ENCODE data around the gene HES6.

HES6 gene

GRCh38 chr2:238252766-238253630 lies 13.2 kb upstream of the HES6 start:
- Histone ChIP-seq H3K9ac (ENCODE audit: low read length) (no peak overlapping the region), H3K4me2 (ENCODE audit: low read depth, low read length, poor library complexity, severe bottlenecking) (no peak overlapping the region), H3K9me3 (ENCODE audit: insufficient read depth, low read length) (no peaks in the 10 kb centered on the region), H3K36me3 (ENCODE audit: low read length) (peaks cover 14% of the 10 kb centered on the region; the same call in 1 of the 2 replicates), H3K9me2 (replicated peaks; ENCODE audit: insufficient read depth, low read length) (no peaks in the 10 kb centered on the region), H3F3A (ENCODE audit: insufficient read depth) (no peaks in the 10 kb centered on the region), H3K27ac (ENCODE audit: low read depth, low read length) (no peak overlapping the region), H3K4me3 (ENCODE audit: insufficient read depth, low read length, poor library complexity, severe bottlenecking) (no peak overlapping the region), H2AFZ (ENCODE audit: low read depth, low read length, severe bottlenecking) (no peak overlapping the region), H3K79me2 (ENCODE audit: insufficient read depth, low read length) (no peaks in the 10 kb centered on the region), H3K27me3 (ENCODE audit: low read length) (no peaks in the 10 kb centered on the region), H4K20me1 (ENCODE audit: low read depth, low read length) (no peaks in the 10 kb centered on the region)
- no peak for TF ChIP-seq EZH2phosphoT487 (conservative IDR thresholded peaks at IDR 0.05; ENCODE audit: low read length)
- TF ChIP-seq CTCF (IDR thresholded peaks at IDR 0.05; ENCODE audit: insufficient read depth, low read length, poor library complexity, severe bottlenecking), result no peak

- Histone ChIP-seq H3K9me3 (ENCODE audit: insufficient read depth, low read length) (no peaks in the 10 kb centered on the region), H3K27me3 (ENCODE audit: low read length) (no peaks in the 10 kb centered on the region), H3K4me2 (ENCODE audit: low read depth, low read length, poor library complexity, severe bottlenecking) (no peak overlapping the region), H2AFZ (ENCODE audit: low read depth, low read length, severe bottlenecking) (no peak overlapping the region), H4K20me1 (ENCODE audit: low read depth, low read length) (no peaks in the 10 kb centered on the region), H3K4me3 (ENCODE audit: insufficient read depth, low read length, poor library complexity, severe bottlenecking) (no peak overlapping the region), H3K79me2 (ENCODE audit: insufficient read depth, low read length) (no peaks in the 10 kb centered on the region), H3K36me3 (ENCODE audit: low read length) (peaks cover 14% of the 10 kb centered on the region; the same call in 1 of the 2 replicates), H3F3A (ENCODE audit: insufficient read depth) (no peaks in the 10 kb centered on the region), H3K27ac (ENCODE audit: low read depth, low read length) (no peak overlapping the region), H3K9ac (ENCODE audit: low read length) (no peak overlapping the region), H3K9me2 (replicated peaks; ENCODE audit: insufficient read depth, low read length) (no peaks in the 10 kb centered on the region)
- TF ChIP-seq EZH2phosphoT487 (conservative IDR thresholded peaks at IDR 0.05; ENCODE audit: low read length) (no peak), CTCF (IDR thresholded peaks at IDR 0.05; ENCODE audit: insufficient read depth, low read length, poor library complexity, severe bottlenecking) (no peak)
Measured at GRCh38 chr2:238251986-238252385, 12.1 kb upstream of the HES6 start.

- no peaks in the 10 kb centered on the region for H4K20me1 ChIP-seq (ENCODE audit: low read depth, low read length)
- H2AFZ ChIP-seq (ENCODE audit: low read depth, low read length, severe bottlenecking), result no peak overlapping the region
- H3K27ac ChIP-seq (ENCODE audit: low read depth, low read length), result no peak overlapping the region
- no peaks in the 10 kb centered on the region for H3K9me2 ChIP-seq (replicated peaks; ENCODE audit: insufficient read depth, low read length)
- no peak overlapping the region for H3K4me2 ChIP-seq (ENCODE audit: low read depth, low read length, poor library complexity, severe bottlenecking)
- H3K4me3 ChIP-seq (ENCODE audit: insufficient read depth, low read length, poor library complexity, severe bottlenecking), result no peak overlapping the region
- no peaks in the 10 kb centered on the region for H3K27me3 ChIP-seq (ENCODE audit: low read length)
- no peak overlapping the region for H3K9ac ChIP-seq (ENCODE audit: low read length)
- H3F3A ChIP-seq (ENCODE audit: insufficient read depth), result no peaks in the 10 kb centered on the region
- peaks cover 13% of the 10 kb centered on the region; the same call in 1 of the 2 replicates for H3K36me3 ChIP-seq (ENCODE audit: low read length)
- no peaks in the 10 kb centered on the region for H3K9me3 ChIP-seq (ENCODE audit: insufficient read depth, low read length)
- H3K79me2 ChIP-seq (ENCODE audit: insufficient read depth, low read length), result no peaks in the 10 kb centered on the region
- no peak for TF ChIP-seq EZH2phosphoT487 (conservative IDR thresholded peaks at IDR 0.05; ENCODE audit: low read length)
Measured at GRCh38 chr2:238251331-238251730, 11.5 kb upstream of the HES6 start.

GRCh38 chr2:238250896-238251295 lies 11.1 kb upstream of the HES6 start:
- Histone ChIP-seq H3K36me3 (ENCODE audit: low read length) (peaks cover 10% of the 10 kb centered on the region; the same call in 1 of the 2 replicates), H3F3A (ENCODE audit: insufficient read depth) (no peaks in the 10 kb centered on the region), H3K27ac (ENCODE audit: low read depth, low read length) (no peak overlapping the region), H3K27me3 (ENCODE audit: low read length) (no peaks in the 10 kb centered on the region), H3K4me2 (ENCODE audit: low read depth, low read length, poor library complexity, severe bottlenecking) (no peak overlapping the region), H3K9me3 (ENCODE audit: insufficient read depth, low read length) (no peaks in the 10 kb centered on the region), H2AFZ (ENCODE audit: low read depth, low read length, severe bottlenecking) (no peak overlapping the region), H3K9me2 (replicated peaks; ENCODE audit: insufficient read depth, low read length) (no peaks in the 10 kb centered on the region), H3K4me3 (ENCODE audit: insufficient read depth, low read length, poor library complexity, severe bottlenecking) (no peak overlapping the region), H3K9ac (ENCODE audit: low read length) (no peak overlapping the region), H4K20me1 (ENCODE audit: low read depth, low read length) (no peaks in the 10 kb centered on the region), H3K79me2 (ENCODE audit: insufficient read depth, low read length) (no peaks in the 10 kb centered on the region)
- TF ChIP-seq EZH2phosphoT487 (conservative IDR thresholded peaks at IDR 0.05; ENCODE audit: low read length), result no peak
- no peak for TF ChIP-seq CTCF (IDR thresholded peaks at IDR 0.05; ENCODE audit: insufficient read depth, low read length, poor library complexity, severe bottlenecking)
